GM21367 (cell line): Measurements from ENCODE around the gene PRPS1L1.

Experiments
- ATAC-seq: cut with Tn5 transposase; IDR thresholded peaks from one replicate; pipeline ENCODE4 v1.9.1; 2021; ENCODE audit not compliant: unreplicated experiment

PRPS1L1 gene

GRCh38 chr7:18027628-18028027 lies at the start of gene PRPS1L1:
TSS of gene PRPS1L1 (minus strand) at chr7:18027846.
- ATAC-seq, result no peak

- no peak for ATAC-seq
Measured at GRCh38 chr7:18076461-18076860, 48.8 kb upstream of the PRPS1L1 start.

- ATAC-seq, result no peak
Measured at GRCh38 chr7:18068745-18069144, 41.1 kb upstream of the PRPS1L1 start.

- peak; percentile 78 for ATAC-seq
Measured at GRCh38 chr7:18064242-18064838, 36.7 kb upstream of the PRPS1L1 start.

- no peak for ATAC-seq
Measured at GRCh38 chr7:18063149-18063901, 35.7 kb upstream of the PRPS1L1 start.

DNA sequence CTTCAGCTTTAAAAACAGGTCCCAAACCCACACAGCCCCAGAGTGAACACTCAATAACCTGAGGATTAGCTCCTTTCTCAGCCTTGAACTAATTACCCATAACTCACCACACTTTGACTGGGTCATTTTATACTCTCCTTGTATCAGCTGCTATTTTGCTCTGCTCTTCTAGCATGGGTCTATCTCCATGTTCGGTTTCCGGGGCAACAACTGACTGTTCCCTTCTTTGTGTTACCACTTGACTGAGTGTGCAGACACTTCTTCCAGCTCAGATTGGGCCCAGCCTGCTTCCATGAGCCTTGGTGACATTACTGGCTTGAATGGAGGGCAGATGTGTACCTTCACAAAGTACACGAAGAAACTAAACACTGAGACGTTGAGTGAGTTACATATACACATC lies 31.5 kb upstream of the PRPS1L1 start:
- ATAC-seq, result no peak

DNA sequence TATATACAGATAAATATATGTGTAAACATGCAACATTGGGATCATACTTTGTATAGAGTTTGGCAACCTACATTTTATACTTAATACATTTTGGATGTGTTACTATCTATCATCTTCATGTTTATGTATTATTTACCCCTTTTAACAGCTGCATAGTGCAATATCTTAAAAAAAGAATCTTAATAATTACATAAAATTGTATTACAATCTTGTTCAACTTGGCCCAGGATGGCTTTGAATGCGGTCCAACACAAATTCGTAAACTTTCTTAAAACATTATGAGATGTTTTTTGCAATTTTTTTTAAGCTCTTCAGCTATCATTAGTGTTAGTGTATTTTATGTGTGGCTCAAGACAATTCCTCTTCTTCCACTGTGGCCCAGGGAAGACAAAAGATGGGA lies 26.3 kb upstream of the PRPS1L1 start:
- ATAC-seq, result no peak

GRCh38 chr7:18053177-18053928 lies 25.7 kb upstream of the PRPS1L1 start:
- ATAC-seq, result no peak

DNA sequence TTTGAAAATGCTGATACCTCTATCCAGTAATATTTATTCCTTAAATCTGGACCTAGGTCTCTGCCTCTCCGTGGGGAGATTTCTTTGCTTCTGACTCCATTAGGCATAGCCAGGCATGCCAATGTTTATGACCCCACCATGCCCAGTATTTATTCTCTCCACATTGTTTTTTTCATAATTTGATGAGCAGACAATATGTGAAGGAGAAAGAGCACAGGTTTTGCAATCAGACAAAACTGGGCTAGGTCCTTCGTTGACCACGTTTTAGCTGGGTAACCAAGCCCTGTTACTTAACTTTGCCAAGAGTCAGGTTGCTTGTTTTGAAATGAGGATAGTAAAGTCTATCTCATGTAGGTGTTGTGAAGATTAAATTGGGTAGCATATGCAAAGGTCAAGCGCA lies 21.6 kb upstream of the PRPS1L1 start:
- ATAC-seq, result no peak

GRCh38 chr7:18046601-18047000 lies 19.0 kb upstream of the PRPS1L1 start:
- ATAC-seq, result no peak

DNA sequence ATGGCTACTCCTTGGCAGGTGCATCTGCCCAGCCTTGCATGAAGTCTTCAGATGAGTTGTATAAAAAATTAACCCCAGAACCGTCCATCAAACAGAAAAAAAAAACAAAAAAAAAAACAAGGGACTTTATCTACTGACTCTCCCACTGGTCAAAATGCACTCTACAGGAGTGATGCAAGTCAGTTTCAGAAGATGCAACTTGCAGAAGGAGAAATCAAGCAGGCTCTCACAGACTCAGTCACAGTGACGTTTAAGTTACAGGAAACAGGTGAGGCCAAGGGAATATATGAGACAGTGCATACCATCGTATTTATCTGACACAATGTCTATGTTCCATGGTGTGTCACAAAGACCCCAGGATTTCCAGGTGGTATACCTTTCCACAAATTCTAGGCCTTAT lies 17.5 kb upstream of the PRPS1L1 start:
- no peak for ATAC-seq

- no peak for ATAC-seq
Measured at GRCh38 chr7:18041191-18041590, 13.5 kb upstream of the PRPS1L1 start.

- ATAC-seq, result no peak
Measured at GRCh38 chr7:18040196-18040595, 12.6 kb upstream of the PRPS1L1 start.

DNA sequence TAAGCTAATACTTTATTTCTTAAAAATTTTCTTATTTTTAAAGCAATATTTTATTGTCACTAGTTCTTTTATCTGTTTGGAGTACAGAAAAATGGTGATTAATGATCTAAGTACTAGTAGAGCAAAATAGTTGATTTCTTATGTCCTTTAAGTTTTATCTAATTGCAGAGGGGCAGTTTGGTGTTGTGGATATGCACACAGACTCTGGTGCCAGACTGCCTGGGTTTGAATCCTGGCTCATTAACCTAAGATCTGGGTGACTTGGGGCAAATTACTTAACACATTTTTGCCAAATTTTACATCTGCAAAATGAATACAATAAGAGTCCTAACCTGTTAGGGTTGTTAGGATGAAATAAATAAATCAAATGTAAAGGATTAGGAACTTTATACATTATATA lies 10.7 kb upstream of the PRPS1L1 start:
- no peak for ATAC-seq

DNA sequence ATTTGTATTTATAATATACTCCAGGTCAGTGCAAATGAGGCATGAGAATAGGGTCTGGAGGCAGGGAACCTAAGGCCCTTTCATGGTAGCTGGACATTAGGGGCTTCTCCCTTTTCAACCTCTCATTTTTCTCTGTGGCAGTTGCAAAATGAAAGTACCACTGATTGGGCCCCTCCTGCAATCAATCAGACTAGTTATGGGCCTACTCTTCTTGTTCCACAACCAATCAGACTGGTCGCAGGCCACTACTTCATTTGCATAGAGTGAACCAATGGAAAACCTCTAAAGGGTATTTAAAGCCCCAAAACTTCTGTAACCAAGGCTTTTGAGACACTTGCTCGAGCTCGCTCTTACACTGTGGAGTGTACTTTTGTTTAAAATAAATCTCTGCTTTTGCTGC lies 10.0 kb upstream of the PRPS1L1 start:
- ATAC-seq, result no peak

DNA sequence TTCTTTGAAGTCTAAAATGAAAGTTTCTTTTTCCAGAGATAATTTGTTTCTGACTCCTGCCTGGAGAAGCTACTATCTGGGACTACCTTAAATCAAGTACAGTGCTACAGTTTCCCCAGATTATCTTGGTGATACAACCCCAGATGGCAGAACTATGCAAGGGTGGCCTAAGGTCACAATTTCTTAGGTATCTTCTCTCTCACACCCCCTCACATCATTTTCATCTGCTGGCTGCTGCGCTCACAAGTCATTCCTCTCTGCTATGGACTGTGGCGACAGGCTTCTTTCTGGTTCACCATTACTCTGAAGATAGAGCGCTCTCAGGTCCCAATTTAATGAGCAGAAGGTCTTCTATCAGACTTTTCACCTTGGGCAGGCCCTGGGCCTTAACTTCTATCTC lies 9.1 kb upstream of the PRPS1L1 start:
- no peak for ATAC-seq

DNA sequence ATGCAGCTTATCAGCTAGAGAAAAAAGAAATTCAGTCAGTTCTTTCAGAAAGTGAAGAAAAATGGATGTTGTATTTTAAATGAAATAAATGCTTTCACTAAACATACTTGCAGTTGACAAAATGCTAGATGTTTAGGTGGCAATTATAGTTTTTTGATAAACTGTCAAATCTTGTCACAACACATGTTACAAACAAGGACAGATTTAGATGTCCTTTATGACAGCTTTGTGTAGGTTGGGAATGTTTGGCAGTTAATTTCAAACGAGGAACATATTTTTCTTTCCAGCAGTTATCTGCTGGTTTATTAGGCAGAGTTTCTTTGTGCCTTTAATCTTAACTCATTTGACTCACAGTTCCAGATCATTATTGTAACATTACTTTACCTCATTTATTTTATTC lies 3.1 kb upstream of the PRPS1L1 start:
- ATAC-seq, result no peak

- no peak for ATAC-seq
Measured at GRCh38 chr7:18020138-18020715, 7.4 kb downstream of the PRPS1L1 start.

- ATAC-seq, result no peak
Measured at GRCh38 chr7:18019555-18019954, 8.1 kb downstream of the PRPS1L1 start.

- ATAC-seq, result no peak
Measured at GRCh38 chr7:18018296-18019215, 9.1 kb downstream of the PRPS1L1 start.
